Natural killer cell (primary cell): ENCODE data around the gene NDRG3. TPM values are rescaled to one million over a fixed set of nuclear protein-coding genes. Genes with fewer than 3 reads are reported as not detected.

Source experiments
- ATAC-seq, 3 donors: fragments of 150-1000 bp in 2 of 3; fragments of 200-7000 bp in 1 of 3; cut with Tn5 transposase; 1 replicate in 1 of 3; 2 replicates in 2 of 3; pipeline ENCODE4 v1.10.0; 2021; ENCODE audit warnings: mild to moderate bottlenecking in 2 of 3, moderate library complexity in 2 of 3
- DNase-seq, 2 donors: peaks; one replicate each; pipeline versions ENCODE4 v3.0.0 to v3.0.0-alpha.2; 2013 to 2021; ENCODE audit warnings: mixed read lengths in 1 of 2
- H3K27ac ChIP-seq: one replicate; pipeline ENCODE4 v1.5.1; 2013; ENCODE audit warnings: mild to moderate bottlenecking, low read length
- H3K27me3 ChIP-seq: one replicate; pipeline ENCODE4 v1.6.1; 2013; ENCODE audit warnings: low read length; ENCODE audit not compliant: control insufficient read depth, insufficient read depth
- H3K36me3 ChIP-seq: one replicate; pipeline ENCODE4 v1.6.1; 2013; ENCODE audit warnings: low read length; ENCODE audit not compliant: control insufficient read depth, insufficient read depth
- H3K4me1 ChIP-seq: one replicate; pipeline ENCODE4 v1.6.1; 2013; ENCODE audit warnings: low read length; ENCODE audit not compliant: control insufficient read depth, insufficient read depth
- H3K4me3 ChIP-seq: one replicate; pipeline ENCODE4 v1.5.1; 2013; ENCODE audit warnings: low read length
- H3K9me3 ChIP-seq: one replicate; pipeline ENCODE4 v1.6.1; 2013; ENCODE audit warnings: low read length; ENCODE audit not compliant: control insufficient read depth, insufficient read depth
- H3K27ac Mint-ChIP-seq, 2 donors: one replicate each; pipeline ENCODE4 v1.8.0; 2022; ENCODE audit warnings: mild to moderate bottlenecking in 2 of 2, mixed read lengths in 2 of 2, moderate library complexity in 1 of 2
- H3K27me3 Mint-ChIP-seq, 2 donors: one replicate each; pipeline ENCODE4 v1.8.0; 2022; ENCODE audit warnings: low read depth in 2 of 2, mixed read lengths in 2 of 2
- H3K36me3 Mint-ChIP-seq: one replicate; pipeline ENCODE4 v1.8.0; 2022; ENCODE audit warnings: mixed read lengths
- H3K4me1 Mint-ChIP-seq, 2 donors: one replicate each; pipeline ENCODE4 v1.8.0; 2022; ENCODE audit warnings: mixed read lengths in 2 of 2
- H3K4me3 Mint-ChIP-seq: one replicate; pipeline ENCODE4 v1.8.0; 2022; ENCODE audit warnings: mild to moderate bottlenecking, moderate library complexity, mixed read lengths
- H3K9me3 Mint-ChIP-seq, 2 donors: one replicate each; pipeline ENCODE4 v1.8.0; 2022; ENCODE audit warnings: mixed read lengths in 2 of 2
- WGBS: methylation state at CpG from one replicate; pipeline ENCODE4 v1.1.7; 2013; ENCODE audit warnings: missing lambda C conversion rate; ENCODE audit not compliant: insufficient coverage; 5-methylcytosine and 5-hydroxymethylcytosine counted together
- intact Hi-C: fragments of 100-400 bp; cut with micrococcal nuclease; formaldehyde crosslinking; loops from one replicate; pipeline ENCODE4 v1.14.2; 2022
- total RNA-seq, 4 donors: library from RNA; stranded (reverse); fragments of 120-200 nt in 1 of 4; gene quantifications; one replicate each; pipeline versions ENCODE4 v1.2.3 to v1.2.4, GENCODE V29; 2013 to 2022
- TF ChIP-seq, protein P1 (sequence below): fragments of 200-600 bp; IDR thresholded peaks from one replicate; pipeline ENCODE4 v1.8.0; 2022; ENCODE audit warnings: antibody characterized with exemption

Gene NDRG3
- total RNA-seq, 3 donors from 2014 or later (not counting 1 experiment from before 2014, with no cell fraction given) = 27.1 to 30.3 (median 28.3) TPM

DNA sequence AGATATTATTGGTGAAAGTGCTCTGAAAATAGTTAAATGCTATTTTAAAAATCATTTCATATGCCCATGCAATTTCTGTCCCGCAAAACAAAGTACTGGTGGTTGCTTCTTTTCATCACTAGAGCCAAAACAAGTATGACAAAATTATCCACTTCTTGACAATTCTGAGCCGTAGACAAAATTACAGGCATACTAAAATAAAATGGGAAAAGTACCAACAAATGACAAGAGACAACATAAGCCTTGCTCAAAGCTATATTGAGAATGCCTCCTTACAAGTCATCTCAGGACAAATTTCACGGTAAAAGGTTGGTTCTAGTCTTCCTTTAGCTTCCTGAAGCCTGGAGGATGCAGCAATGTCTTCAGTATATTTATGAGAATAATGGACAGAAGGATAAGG lies 28.9 kb downstream of the NDRG3 start:
- no peak overlapping the region for H3K27ac ChIP-seq
- Mint-ChIP-seq H3K27ac (no peak overlapping the region), H3K4me1 (no peaks in the 10 kb centered on the region), H3K36me3 (no peaks in the 10 kb centered on the region), H3K4me3 (no peak overlapping the region), H3K9me3 (no peaks in the 10 kb centered on the region), H3K27me3 (no peaks in the 10 kb centered on the region)
- H3K9me3 ChIP-seq = no peaks in the 10 kb centered on the region
- DNase-seq = no peak
- TF ChIP-seq, protein P1, sequence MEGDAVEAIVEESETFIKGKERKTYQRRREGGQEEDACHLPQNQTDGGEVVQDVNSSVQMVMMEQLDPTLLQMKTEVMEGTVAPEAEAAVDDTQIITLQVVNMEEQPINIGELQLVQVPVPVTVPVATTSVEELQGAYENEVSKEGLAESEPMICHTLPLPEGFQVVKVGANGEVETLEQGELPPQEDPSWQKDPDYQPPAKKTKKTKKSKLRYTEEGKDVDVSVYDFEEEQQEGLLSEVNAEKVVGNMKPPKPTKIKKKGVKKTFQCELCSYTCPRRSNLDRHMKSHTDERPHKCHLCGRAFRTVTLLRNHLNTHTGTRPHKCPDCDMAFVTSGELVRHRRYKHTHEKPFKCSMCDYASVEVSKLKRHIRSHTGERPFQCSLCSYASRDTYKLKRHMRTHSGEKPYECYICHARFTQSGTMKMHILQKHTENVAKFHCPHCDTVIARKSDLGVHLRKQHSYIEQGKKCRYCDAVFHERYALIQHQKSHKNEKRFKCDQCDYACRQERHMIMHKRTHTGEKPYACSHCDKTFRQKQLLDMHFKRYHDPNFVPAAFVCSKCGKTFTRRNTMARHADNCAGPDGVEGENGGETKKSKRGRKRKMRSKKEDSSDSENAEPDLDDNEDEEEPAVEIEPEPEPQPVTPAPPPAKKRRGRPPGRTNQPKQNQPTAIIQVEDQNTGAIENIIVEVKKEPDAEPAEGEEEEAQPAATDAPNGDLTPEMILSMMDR = no peak
- peaks cover 2% of the 10 kb centered on the region for H3K36me3 ChIP-seq
- H3K4me1 ChIP-seq = no peaks in the 10 kb centered on the region
- H3K27me3 ChIP-seq = no peaks in the 10 kb centered on the region
- intact Hi-C loops = no loop called here
- no peak overlapping the region for H3K4me3 ChIP-seq
- 92% methylated on average over 3 of the region's 3 CpGs for WGBS
- ATAC-seq = no peak

GRCh38 chr20:36712775-36713174 lies 33.1 kb downstream of the NDRG3 start:
- no peaks in the 10 kb centered on the region for H3K27me3 ChIP-seq
- TF ChIP-seq, protein P1 = no peak
- no peak overlapping the region for H3K4me3 Mint-ChIP-seq
- 93% methylated on average over 1 of the region's 1 CpG for WGBS
- H3K36me3 ChIP-seq = no peaks in the 10 kb centered on the region
- no peaks in the 10 kb centered on the region for H3K36me3 Mint-ChIP-seq
- DNase-seq = no peak
- H3K27ac ChIP-seq = no peak overlapping the region
- no peaks in the 10 kb centered on the region for H3K4me1 Mint-ChIP-seq
- no peak overlapping the region for H3K27ac Mint-ChIP-seq
- no peaks in the 10 kb centered on the region for H3K4me1 ChIP-seq
- intact Hi-C loops = no loop called here
- ATAC-seq = no peak
- H3K27me3 Mint-ChIP-seq = no peaks in the 10 kb centered on the region
- H3K9me3 ChIP-seq = no peaks in the 10 kb centered on the region
- no peak overlapping the region for H3K4me3 ChIP-seq
- no peaks in the 10 kb centered on the region for H3K9me3 Mint-ChIP-seq

- WGBS = 94% methylated on average over 5 of the region's 5 CpGs
- no peaks in the 10 kb centered on the region for H3K9me3 ChIP-seq
- ATAC-seq (no peak), DNase-seq (no peak)
- no peak overlapping the region for H3K4me3 Mint-ChIP-seq
- no peaks in the 10 kb centered on the region for H3K36me3 Mint-ChIP-seq
- no peak overlapping the region for H3K4me3 ChIP-seq
- H3K27ac Mint-ChIP-seq = no peak overlapping the region
- TF ChIP-seq, protein P1 = no peak
- no peak overlapping the region for H3K27ac ChIP-seq
- H3K4me1 ChIP-seq = no peaks in the 10 kb centered on the region
- intact Hi-C loops = no loop called here
- no peaks in the 10 kb centered on the region for H3K27me3 Mint-ChIP-seq
- no peaks in the 10 kb centered on the region for H3K9me3 Mint-ChIP-seq
- no peaks in the 10 kb centered on the region for H3K4me1 Mint-ChIP-seq
- no peaks in the 10 kb centered on the region for H3K36me3 ChIP-seq
- no peaks in the 10 kb centered on the region for H3K27me3 ChIP-seq
Measured at GRCh38 chr20:36709126-36709525, 36.8 kb downstream of the NDRG3 start.

DNA sequence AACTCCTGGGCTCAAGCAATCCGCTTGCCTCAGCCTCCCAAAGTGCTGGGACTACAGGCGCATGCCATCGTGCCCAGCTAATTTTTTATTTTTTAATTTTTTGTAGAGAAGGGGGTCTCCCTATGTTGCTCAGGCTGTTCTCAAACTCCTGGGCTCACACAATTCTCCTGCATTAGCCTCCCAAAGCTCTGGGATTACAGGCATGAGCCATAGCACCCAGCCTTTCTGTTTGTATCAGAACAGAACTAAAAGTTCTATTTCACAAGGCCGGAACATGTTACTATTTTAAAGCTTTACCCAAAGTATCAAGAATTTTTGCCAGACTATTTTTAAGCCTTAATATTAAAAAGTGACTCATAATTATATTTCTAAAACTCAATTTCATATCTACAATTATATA lies 42.4 kb downstream of the NDRG3 start:
- no peaks in the 10 kb centered on the region for H3K9me3 ChIP-seq
- H3K27me3 Mint-ChIP-seq = no peaks in the 10 kb centered on the region
- ATAC-seq = no peak
- no peaks in the 10 kb centered on the region for H3K9me3 Mint-ChIP-seq
- no peak overlapping the region for H3K4me3 Mint-ChIP-seq
- no peaks in the 10 kb centered on the region for H3K36me3 ChIP-seq
- WGBS = 92% methylated on average over 2 of the region's 4 CpGs
- TF ChIP-seq, protein P1 = no peak
- H3K27ac ChIP-seq = no peak overlapping the region
- no peaks in the 10 kb centered on the region for H3K36me3 Mint-ChIP-seq
- intact Hi-C loops = no loop called here
- H3K4me3 ChIP-seq = no peak overlapping the region
- H3K4me1 ChIP-seq = no peaks in the 10 kb centered on the region
- no peak for DNase-seq
- no peaks in the 10 kb centered on the region for H3K4me1 Mint-ChIP-seq
- no peaks in the 10 kb centered on the region for H3K27me3 ChIP-seq
- H3K27ac Mint-ChIP-seq = no peak overlapping the region
